Stimulated activated naive B cell treated with anti-CD40 and anti-IgM and Interleukin-4, amounts not matched to agents 10 μg/mL and 1 μg/mL and 100 μg/mL, for 72 hours (primary cell): ENCODE data around the gene CCDC187.

ENCODE experiments used
- ATAC-seq, 2 donors: fragments of 150-1000 bp; cut with Tn5 transposase; replicated peaks; 2 replicates each; pipeline ENCODE4 v1.10.0; 2021; ENCODE audit warnings: moderate library complexity in 1 of 2
- DNase-seq: peaks from one replicate; pipeline ENCODE4 v3.0.0; 2021
- H3K27ac Mint-ChIP-seq: one replicate; pipeline ENCODE4 v1.8.0; 2022; ENCODE audit warnings: mild to moderate bottlenecking, mixed read lengths
- H3K27me3 Mint-ChIP-seq, 2 donors: one replicate each; pipeline ENCODE4 v1.8.0; 2022; ENCODE audit warnings: mixed read lengths in 2 of 2
- H3K36me3 Mint-ChIP-seq, 2 donors: one replicate each; pipeline ENCODE4 v1.8.0; 2022; ENCODE audit warnings: mixed read lengths in 2 of 2, mild to moderate bottlenecking in 1 of 2
- H3K4me1 Mint-ChIP-seq, 2 donors: one replicate each; pipeline ENCODE4 v1.8.0; 2022; ENCODE audit warnings: mixed read lengths in 2 of 2, mild to moderate bottlenecking in 1 of 2
- H3K4me3 Mint-ChIP-seq, 2 donors: one replicate each; pipeline ENCODE4 v1.8.0; 2022; ENCODE audit warnings: mild to moderate bottlenecking in 2 of 2, mixed read lengths in 2 of 2, moderate library complexity in 1 of 2
- H3K9me3 Mint-ChIP-seq, 2 donors: one replicate each; pipeline ENCODE4 v1.8.0; 2022; ENCODE audit warnings: mixed read lengths in 2 of 2, mild to moderate bottlenecking in 1 of 2

The CCDC187 gene

GRCh38 chr9:136289651-136290507, 14.0 kb downstream of the CCDC187 start:
- H3K36me3 Mint-ChIP-seq = no peaks in the 10 kb centered on the region
- no peaks in the 10 kb centered on the region for H3K4me1 Mint-ChIP-seq
- ATAC-seq (no peak), DNase-seq (no peak)
- H3K27me3 Mint-ChIP-seq = peaks cover 5 to 8% of the 10 kb centered on the region in 2 donors
- H3K9me3 Mint-ChIP-seq = no peaks in the 10 kb centered on the region
- H3K4me3 Mint-ChIP-seq = no peak overlapping the region
- no peak overlapping the region for H3K27ac Mint-ChIP-seq

- Mint-ChIP-seq H3K27ac (no peak overlapping the region), H3K36me3 (no peaks in the 10 kb centered on the region), H3K4me1 (peaks cover 7 to 9% of the 10 kb centered on the region in 2 donors), H3K27me3 (peaks cover 11 to 12% of the 10 kb centered on the region in 2 donors), H3K4me3 (no peak overlapping the region), H3K9me3 (no peaks in the 10 kb centered on the region)
- ATAC-seq (no peak), DNase-seq (no peak)
Measured at GRCh38 chr9:136287960-136288753, 15.7 kb downstream of the CCDC187 start.

GRCh38 chr9:136286987-136287379, 16.9 kb downstream of the CCDC187 start:
- ATAC-seq = no peak
- H3K9me3 Mint-ChIP-seq = no peaks in the 10 kb centered on the region
- H3K27ac Mint-ChIP-seq = no peak overlapping the region
- H3K4me1 Mint-ChIP-seq = peaks cover 16 to 21% of the 10 kb centered on the region in 2 donors
- no peak overlapping the region for H3K4me3 Mint-ChIP-seq
- DNase-seq = no peak
- H3K36me3 Mint-ChIP-seq = no peaks in the 10 kb centered on the region
- H3K27me3 Mint-ChIP-seq = peaks cover 11 to 12% of the 10 kb centered on the region in 2 donors

- ATAC-seq = no peak
- Mint-ChIP-seq H3K36me3 (no peaks in the 10 kb centered on the region), H3K27ac (no peak overlapping the region)
Measured at GRCh38 chr9:136286359-136286986, 17.4 kb downstream of the CCDC187 start.

GRCh38 chr9:136285501-136286358, 18.2 kb downstream of the CCDC187 start:
- Mint-ChIP-seq H3K27ac (no peak overlapping the region), H3K4me1 (peaks cover 16 to 24% of the 10 kb centered on the region in 2 donors), H3K9me3 (no peaks in the 10 kb centered on the region), H3K4me3 (no peak overlapping the region), H3K27me3 (peaks cover 11 to 12% of the 10 kb centered on the region in 2 donors), H3K36me3 (no peaks in the 10 kb centered on the region)
- DNase-seq (no peak), ATAC-seq (no peak)

More at GRCh38 chr9:136286359-136286986, 17.4 kb downstream of the CCDC187 start:
- Mint-ChIP-seq H3K9me3 (no peaks in the 10 kb centered on the region), H3K27me3 (peaks cover 11 to 12% of the 10 kb centered on the region in 2 donors), H3K4me3 (no peak overlapping the region), H3K4me1 (peaks cover 16 to 24% of the 10 kb centered on the region in 2 donors)
- no peak for DNase-seq

- no peak overlapping the region for H3K27ac Mint-ChIP-seq
- peaks cover 16 to 24% of the 10 kb centered on the region in 2 donors for H3K4me1 Mint-ChIP-seq
- no peak overlapping the region for H3K4me3 Mint-ChIP-seq
- DNase-seq (no peak), ATAC-seq (no peak)
- peaks cover 11 to 12% of the 10 kb centered on the region in 2 donors for H3K27me3 Mint-ChIP-seq
- no peaks in the 10 kb centered on the region for H3K9me3 Mint-ChIP-seq
- no peaks in the 10 kb centered on the region for H3K36me3 Mint-ChIP-seq
Measured at GRCh38 chr9:136284951-136285350, 18.9 kb downstream of the CCDC187 start.

GRCh38 chr9:136284311-136284710, 19.6 kb downstream of the CCDC187 start:
- Mint-ChIP-seq H3K36me3 (no peaks in the 10 kb centered on the region), H3K27ac (no peak overlapping the region), H3K9me3 (no peaks in the 10 kb centered on the region), H3K4me3 (no peak overlapping the region), H3K4me1 (peaks cover 16 to 24% of the 10 kb centered on the region in 2 donors), H3K27me3 (peaks cover 11 to 12% of the 10 kb centered on the region in 2 donors)
- ATAC-seq = no peak
- DNase-seq = no peak

GRCh38 chr9:136283291-136284235, 20.3 kb downstream of the CCDC187 start:
- DNase-seq (peak; percentile 82), ATAC-seq (peak; percentile 94 to 95)
- peaks cover 11 to 12% of the 10 kb centered on the region in 2 donors for H3K27me3 Mint-ChIP-seq
- no peaks in the 10 kb centered on the region for H3K36me3 Mint-ChIP-seq
- H3K9me3 Mint-ChIP-seq = no peaks in the 10 kb centered on the region
- peaks cover 16 to 24% of the 10 kb centered on the region in 2 donors for H3K4me1 Mint-ChIP-seq
- H3K4me3 Mint-ChIP-seq = peak overlapping the region; percentile 73 to 76
- H3K27ac Mint-ChIP-seq = peak overlapping the region; percentile 73

GRCh38 chr9:136282272-136282861, 21.5 kb downstream of the CCDC187 start:
- Mint-ChIP-seq H3K27me3 (peaks cover 8 to 9% of the 10 kb centered on the region in 2 donors), H3K27ac (no peak overlapping the region), H3K36me3 (no peaks in the 10 kb centered on the region), H3K9me3 (no peaks in the 10 kb centered on the region), H3K4me3 (peak overlapping the region; percentile 27 to 76), H3K4me1 (peaks cover 16 to 24% of the 10 kb centered on the region in 2 donors)
- ATAC-seq (peak in 1 of 2 donors; percentile 30), DNase-seq (no peak)

GRCh38 chr9:136281421-136282271, 22.2 kb downstream of the CCDC187 start:
- peak overlapping the region; percentile 27 to 41 for H3K4me3 Mint-ChIP-seq

GRCh38 chr9:136280535-136281315, 23.2 kb downstream of the CCDC187 start:
- H3K36me3 Mint-ChIP-seq = no peaks in the 10 kb centered on the region
- no peak overlapping the region for H3K4me3 Mint-ChIP-seq
- ATAC-seq (no peak), DNase-seq (no peak)
- H3K4me1 Mint-ChIP-seq = peaks cover 16 to 24% of the 10 kb centered on the region in 2 donors
- H3K9me3 Mint-ChIP-seq = no peaks in the 10 kb centered on the region
- no peak overlapping the region for H3K27ac Mint-ChIP-seq
- peaks cover 10 to 16% of the 10 kb centered on the region in 2 donors for H3K27me3 Mint-ChIP-seq

More at GRCh38 chr9:136281421-136282271, 22.2 kb downstream of the CCDC187 start:
- Mint-ChIP-seq H3K27me3 (peaks cover 8% of the 10 kb centered on the region in 2 donors), H3K4me1 (peaks cover 16 to 24% of the 10 kb centered on the region in 2 donors), H3K36me3 (no peaks in the 10 kb centered on the region), H3K27ac (no peak overlapping the region), H3K9me3 (no peaks in the 10 kb centered on the region)
- DNase-seq = no peak
- ATAC-seq = no peak
